H1 (cell line): ENCODE results near the gene HEXIM2. TPM values are rescaled to one million over a fixed set of nuclear protein-coding genes. Genes with fewer than 3 reads are reported as not detected.

Source experiments
- CTCF ChIA-PET: fragments of 300-600 bp; sonication (Branson Sonifier 250); formaldehyde crosslinking; loops from one replicate; lab custom pipeline; 2021; ENCODE audit not compliant: partially characterized antibody; lab: Charles Lee
- POLR2A ChIA-PET: fragments of 300-600 bp; sonication (Branson Sonifier 250); formaldehyde crosslinking; loops from one replicate; lab custom pipeline; 2021; ENCODE audit warnings: inconsistent platforms; ENCODE audit not compliant: partially characterized antibody; lab: Charles Lee
- DNase-seq, 2 experiments: peaks; one replicate each; pipeline versions ENCODE4 v3.0.0 to v3.0.0-alpha.2; 2010 to 2022; ENCODE audit warnings: low spot score in 2 of 2, low read depth in 1 of 2, mixed read lengths in 1 of 2
- FAIRE-seq: peaks from 2 replicates; lab custom pipeline; 2011; peaks lifted over from hg19 to GRCh38; lab: Jason Lieb, UNC
- H2AFZ ChIP-seq: 2 replicates; pipeline ENCODE4 v1.8.1; 2012; ENCODE audit warnings: low read length, inconsistent platforms
- H2AK5ac ChIP-seq: 2 replicates; pipeline ENCODE4 v1.6.1; 2013; ENCODE audit warnings: low read depth, low read length
- H2BK120ac ChIP-seq: replicated peaks from 2 replicates; pipeline ENCODE3; 2013; ENCODE audit warnings: low read depth, low read length, inconsistent platforms
- H2BK12ac ChIP-seq: 2 replicates; pipeline ENCODE4 v1.6.1; 2013; ENCODE audit warnings: low read depth, low read length
- H2BK15ac ChIP-seq: 2 replicates; pipeline ENCODE4 v1.6.1; 2013; ENCODE audit warnings: low read length
- H2BK20ac ChIP-seq: 2 replicates; pipeline ENCODE4 v1.6.1; 2013; ENCODE audit warnings: low read length
- H2BK5ac ChIP-seq: 2 replicates; pipeline ENCODE4 v1.6.1; 2013; ENCODE audit warnings: low read depth, low read length
- H3K14ac ChIP-seq: 2 replicates; pipeline ENCODE4 v1.6.1; 2013; ENCODE audit warnings: inconsistent platforms; ENCODE audit not compliant: insufficient read length
- H3K18ac ChIP-seq: 2 replicates; pipeline ENCODE4 v1.6.1; 2013; ENCODE audit warnings: low read length; ENCODE audit errors: extremely low read depth
- H3K23ac ChIP-seq: 2 replicates; pipeline ENCODE4 v1.6.1; 2013; ENCODE audit warnings: inconsistent platforms; ENCODE audit not compliant: insufficient read length
- H3K23me2 ChIP-seq: 2 replicates; pipeline ENCODE4 v1.6.1; 2013; ENCODE audit warnings: low read depth, low read length
- H3K27ac ChIP-seq: 2 replicates; pipeline ENCODE4 v1.6.1; 2011; ENCODE audit warnings: low read depth, low read length, inconsistent platforms
- H3K27me3 ChIP-seq, 4 experiments: replicated peaks in 1 of 4; 1 replicate in 1 of 4; 2 replicates in 3 of 4; pipeline versions ENCODE4 v1.6.1 to v1.8.1; 2011 to 2013; ENCODE audit warnings: low read length in 3 of 4, mild to moderate bottlenecking in 3 of 4, inconsistent platforms in 2 of 4, mixed read lengths in 2 of 4, moderate library complexity in 1 of 4; ENCODE audit not compliant: control insufficient read depth in 3 of 4, insufficient read depth in 3 of 4; ENCODE audit errors: extremely low read depth in 1 of 4
- H3K36me3 ChIP-seq, 4 experiments: 2 replicates each; pipeline versions ENCODE4 v1.6.1 to v1.8.1; 2011 to 2013; ENCODE audit warnings: mild to moderate bottlenecking in 4 of 4, low read length in 3 of 4, moderate library complexity in 2 of 4, control low read depth in 1 of 4, inconsistent platforms in 1 of 4; ENCODE audit not compliant: insufficient read depth in 4 of 4, control insufficient read depth in 2 of 4
- H3K4ac ChIP-seq: replicated peaks from 2 replicates; pipeline ENCODE3; 2013; ENCODE audit warnings: low read length, low read depth, mixed read lengths, inconsistent platforms; ENCODE audit not compliant: insufficient read length
- H3K4me1 ChIP-seq, 4 experiments: replicated peaks in 1 of 4; 1 replicate in 1 of 4; 2 replicates in 3 of 4; pipeline versions ENCODE4 v1.6.1 to v1.8.1; 2011 to 2013; ENCODE audit warnings: low read length in 3 of 4, inconsistent platforms in 2 of 4, mixed read lengths in 1 of 4; ENCODE audit not compliant: insufficient read depth in 4 of 4, control insufficient read depth in 3 of 4
- H3K4me2 ChIP-seq, 2 experiments: 2 replicates each; pipeline versions ENCODE4 v1.6.1 to v1.8.1; 2011 to 2013; ENCODE audit warnings: low read depth in 2 of 2, low read length in 2 of 2, control low read depth in 1 of 2, inconsistent platforms in 1 of 2, mild to moderate bottlenecking in 1 of 2; ENCODE audit not compliant: insufficient read depth in 1 of 2
- H3K4me3 ChIP-seq, 4 experiments: fragments of 200-600, 300-600 bp in 1 of 4; sonication (generic), shearing (Covaris generic), sonication (Bioruptor Twin) in 1 of 4; 2 replicates each; pipeline versions ENCODE4 v1.5.1 to v1.8.1; 2011 to 2016; ENCODE audit warnings: low read length in 4 of 4, low read depth in 3 of 4, control low read depth in 2 of 4, inconsistent platforms in 2 of 4, mild to moderate bottlenecking in 2 of 4, mixed read lengths in 1 of 4, moderate library complexity in 1 of 4; ENCODE audit not compliant: insufficient read depth in 2 of 4; ENCODE audit errors: extremely low read depth in 1 of 4
- H3K56ac ChIP-seq: replicated peaks from 2 replicates; pipeline ENCODE3; 2013; ENCODE audit warnings: low read depth, mild to moderate bottlenecking, mixed read lengths, low read length, inconsistent platforms; ENCODE audit not compliant: insufficient read length
- H3K79me1 ChIP-seq: 2 replicates; pipeline ENCODE4 v1.6.1; 2013; ENCODE audit warnings: low read depth, low read length, control low read depth
- H3K79me2 ChIP-seq, 2 experiments: 2 replicates each; pipeline versions ENCODE4 v1.6.1 to v1.8.1; 2012 to 2013; ENCODE audit warnings: low read length in 2 of 2, mild to moderate bottlenecking in 2 of 2, inconsistent platforms in 1 of 2; ENCODE audit not compliant: insufficient read depth in 2 of 2, control insufficient read depth in 1 of 2
- H3K9ac ChIP-seq, 4 experiments: replicated peaks in 1 of 4; 1 replicate in 1 of 4; 2 replicates in 3 of 4; pipeline versions ENCODE4 v1.6.1 to v1.8.1; 2011 to 2013; ENCODE audit warnings: low read depth in 3 of 4, low read length in 3 of 4, control low read depth in 2 of 4, mild to moderate bottlenecking in 2 of 4, moderate library complexity in 2 of 4, inconsistent platforms in 1 of 4; ENCODE audit errors: extremely low read depth in 1 of 4
- H3K9me3 ChIP-seq, 2 experiments: 2 replicates each; pipeline versions ENCODE4 v1.6.1 to v1.8.1; 2012 to 2013; ENCODE audit warnings: mild to moderate bottlenecking in 2 of 2, moderate library complexity in 2 of 2, control low read depth in 1 of 2, inconsistent platforms in 1 of 2, low read depth in 1 of 2, low read length in 1 of 2, mixed read lengths in 1 of 2; ENCODE audit not compliant: insufficient read depth in 2 of 2
- H4K20me1 ChIP-seq, 2 experiments: replicated peaks in 1 of 2; 2 replicates each; pipeline versions ENCODE3 to v1.8.1; 2011 to 2013; ENCODE audit warnings: inconsistent platforms in 2 of 2, low read length in 2 of 2, mild to moderate bottlenecking in 1 of 2; ENCODE audit not compliant: insufficient read depth in 2 of 2, control insufficient read depth in 1 of 2
- H4K5ac ChIP-seq: 2 replicates; pipeline ENCODE4 v1.6.1; 2013; ENCODE audit warnings: low read length, low read depth, mixed read lengths, inconsistent platforms; ENCODE audit not compliant: insufficient read length
- H4K8ac ChIP-seq: 2 replicates; pipeline ENCODE4 v1.8.0; 2013; ENCODE audit warnings: mild to moderate bottlenecking, moderate library complexity, low read length, inconsistent platforms; ENCODE audit not compliant: insufficient read depth; ENCODE audit errors: extremely low read depth
- H4K91ac ChIP-seq: replicated peaks from 2 replicates; pipeline ENCODE3; 2013; ENCODE audit warnings: low read length, mixed read lengths, inconsistent platforms; ENCODE audit not compliant: insufficient read length
- SIRT6 ChIP-seq: IDR thresholded peaks from one replicate; pipeline ENCODE4 v1.7.1; 2012; ENCODE audit warnings: low read length, inconsistent platforms
- WGBS, 2 experiments: shearing (Covaris generic) in 1 of 2; methylation state at CpG; one replicate each; pipeline versions ENCODE4 v1.1.6 to v1.1.7; 2013 to 2015; ENCODE audit warnings: low lambda C conversion rate in 2 of 2, mixed read lengths in 2 of 2, inconsistent platforms in 1 of 2, low coverage in 1 of 2, missing lambda C conversion rate in 1 of 2; ENCODE audit not compliant: insufficient replicate concordance in 2 of 2, insufficient coverage in 1 of 2, insufficient read length in 1 of 2; ENCODE audit errors: extremely low coverage in 1 of 2, missing lambda C conversion rate in 1 of 2; 5-methylcytosine and 5-hydroxymethylcytosine counted together
- polyA plus RNA-seq, 7 experiments: library from polyadenylated mRNA; depleted of rRNA in 3 of 7; stranded (reverse) in 5 of 7; unstranded in 2 of 7; fragments of >200 nt in 5 of 7; fragments of 200-250 nt in 2 of 7; gene quantifications; 1 replicate in 5 of 7; 2 replicates in 1 of 7; 4 replicates in 1 of 7; pipeline versions ENCODE4 v1.2.1 to v1.2.3, GENCODE V29; 2011 to 2013; ENCODE audit warnings: missing spikeins in 2 of 7, mixed read lengths in 2 of 7
- total RNA-seq: library from RNA; stranded (reverse); fragmentation: NEBNext Ultra II Directional; extraction: Animal tissue kit (Norgen Biotek cat#: 25700); gene quantifications from 2 replicates; pipeline ENCODE4 v1.2.1, GENCODE V29; 2021

The HEXIM2 gene
- total and polyA plus RNA-seq, 2 of the 8 experiments (the other 6 are each of a cell fraction or from before 2014, with no cell fraction given), result 7.5 to 13.2 TPM

- H3K79me1 ChIP-seq, result no peaks in the 10 kb centered on the region
- FAIRE-seq (no peak), DNase-seq (no peak)
- ChIA-PET POLR2A (interaction anchor here (1.0 to 2.0 kb wide), 5 partner anchors 10 to 38 kb away, joined by 3 to 8 read pairs (median 5); partner anchors contain the start of gene HEXIM1), CTCF (interaction anchor here (0.6 to 4.7 kb wide), 15 partner anchors 11 to 198 kb away, joined by 3 to 50 read pairs (median 4); partner anchors contain the start of genes ACBD4 and PLCD3)
- H3K4me2 ChIP-seq, result no peak overlapping the region
- no peak overlapping the region for H2BK12ac ChIP-seq
- H3K9me3 ChIP-seq, result no peaks in the 10 kb centered on the region
- WGBS, 2 experiments, result 94% methylated on average over 19 of the region's 23 CpGs; no CpG with 5 or more reads in 1 of the 2 experiments
- H4K91ac ChIP-seq, result no peak overlapping the region
- no peak overlapping the region for H3K56ac ChIP-seq
- H2BK15ac ChIP-seq, result no peak overlapping the region
- H3K4ac ChIP-seq, result no peak overlapping the region
- no peak overlapping the region for H3K18ac ChIP-seq
- no peak overlapping the region for H2BK20ac ChIP-seq
- no peak overlapping the region for H2BK120ac ChIP-seq
- no peak overlapping the region for H3K9ac ChIP-seq
- H4K20me1 ChIP-seq, result peaks cover 0 to 2% of the 10 kb centered on the region in 2 experiments
- H3K23ac ChIP-seq, result no peak overlapping the region
- no peaks in the 10 kb centered on the region for H3K23me2 ChIP-seq
- no peak overlapping the region for H3K27ac ChIP-seq
- no peaks in the 10 kb centered on the region for H3K27me3 ChIP-seq
- no peaks in the 10 kb centered on the region for H3K79me2 ChIP-seq
- no peak overlapping the region for H3K14ac ChIP-seq
- peaks cover 0 to 9% (median 5%) of the 10 kb centered on the region in 4 experiments; a peak in 3 of 7 replicates for H3K4me1 ChIP-seq
- no peak overlapping the region for H4K5ac ChIP-seq
- H3K4me3 ChIP-seq, result no peak overlapping the region
- H2AK5ac ChIP-seq, result no peak overlapping the region
- no peak overlapping the region for H2AFZ ChIP-seq
- no peak overlapping the region for H4K8ac ChIP-seq
- no peaks in the 10 kb centered on the region for H3K36me3 ChIP-seq
- H2BK5ac ChIP-seq, result no peak overlapping the region
- no peak for TF ChIP-seq SIRT6
Observed at GRCh38 chr17:45118691-45119090, 43.0 kb upstream of the HEXIM2 start.
